ENCODE data around the gene GAB2. TPM values are rescaled to one million over a fixed set of nuclear protein-coding genes. Genes with fewer than 3 reads are reported as not detected.

GAB2 gene
- total RNA-seq, 4 donors from 2014 or later, result 39.6 to 57.3 (median 46.6) TPM

DNA sequence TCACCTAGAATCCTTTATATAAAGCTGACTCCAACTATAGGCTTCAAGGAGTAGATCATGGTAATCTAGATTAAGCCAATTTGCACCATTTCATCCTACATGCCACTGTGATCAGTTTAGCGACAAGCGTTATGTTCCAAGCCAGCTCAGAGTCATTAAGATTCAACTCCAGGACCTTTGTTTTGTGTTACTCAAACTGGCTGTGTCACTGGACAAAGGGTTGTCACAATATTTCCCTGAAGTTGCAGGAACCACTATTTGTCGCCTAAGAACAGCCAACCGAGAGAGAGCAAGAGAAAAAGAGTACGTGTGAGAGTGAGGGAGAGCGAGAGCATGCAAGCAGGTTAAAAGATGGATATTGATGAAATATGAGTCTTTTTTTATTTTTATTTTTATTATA lies 124.1 kb downstream of the GAB2 start:
- TF ChIP-seq, protein P1, sequence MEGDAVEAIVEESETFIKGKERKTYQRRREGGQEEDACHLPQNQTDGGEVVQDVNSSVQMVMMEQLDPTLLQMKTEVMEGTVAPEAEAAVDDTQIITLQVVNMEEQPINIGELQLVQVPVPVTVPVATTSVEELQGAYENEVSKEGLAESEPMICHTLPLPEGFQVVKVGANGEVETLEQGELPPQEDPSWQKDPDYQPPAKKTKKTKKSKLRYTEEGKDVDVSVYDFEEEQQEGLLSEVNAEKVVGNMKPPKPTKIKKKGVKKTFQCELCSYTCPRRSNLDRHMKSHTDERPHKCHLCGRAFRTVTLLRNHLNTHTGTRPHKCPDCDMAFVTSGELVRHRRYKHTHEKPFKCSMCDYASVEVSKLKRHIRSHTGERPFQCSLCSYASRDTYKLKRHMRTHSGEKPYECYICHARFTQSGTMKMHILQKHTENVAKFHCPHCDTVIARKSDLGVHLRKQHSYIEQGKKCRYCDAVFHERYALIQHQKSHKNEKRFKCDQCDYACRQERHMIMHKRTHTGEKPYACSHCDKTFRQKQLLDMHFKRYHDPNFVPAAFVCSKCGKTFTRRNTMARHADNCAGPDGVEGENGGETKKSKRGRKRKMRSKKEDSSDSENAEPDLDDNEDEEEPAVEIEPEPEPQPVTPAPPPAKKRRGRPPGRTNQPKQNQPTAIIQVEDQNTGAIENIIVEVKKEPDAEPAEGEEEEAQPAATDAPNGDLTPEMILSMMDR (IDR thresholded peaks at IDR 0.05), result no peak
- no peak for TF ChIP-seq EP300 (IDR thresholded peaks at IDR 0.05)
- no peak for TF ChIP-seq POLR2A (IDR thresholded peaks at IDR 0.05)

GRCh38 chr11:78292109-78292803 lies 125.4 kb downstream of the GAB2 start:
- Histone ChIP-seq H3K27ac (peak overlapping the region in 1 of 4 donors; percentile 0), H3K36me3 (no peaks in the 10 kb centered on the region), H3K27me3 (no peaks in the 10 kb centered on the region), H3K4me3 (no peak overlapping the region), H3K9me3 (peaks cover 0 to 11% (median 0%) of the 10 kb centered on the region in 4 donors), H3K4me1 (peaks cover 0 to 17% (median 5%) of the 10 kb centered on the region in 4 donors)
- DNase-seq (ENCODE audit: low spot score in 2 of 2), result no peak
- 68 to 73% methylated on average over 9 of the region's 9 CpGs for WGBS, 2 donors
- TF ChIP-seq, protein P1 (IDR thresholded peaks at IDR 0.05), result no peak
- TF ChIP-seq POLR2A (IDR thresholded peaks at IDR 0.05), result no peak
- TF ChIP-seq EP300 (IDR thresholded peaks at IDR 0.05), result peak in 1 of 2 donors; percentile 59

More for the DNA sequence above, 124.1 kb downstream of the GAB2 start:
- Histone ChIP-seq H3K4me1 (peaks cover 0 to 18% (median 5%) of the 10 kb centered on the region in 4 donors), H3K27me3 (no peaks in the 10 kb centered on the region), H3K4me3 (no peak overlapping the region), H3K36me3 (no peaks in the 10 kb centered on the region), H3K27ac (no peak overlapping the region), H3K9me3 (peaks cover 0 to 5% (median 0%) of the 10 kb centered on the region in 4 donors)
- 93 to 95% methylated on average over 6 of the region's 6 CpGs for WGBS, 2 donors
- DNase-seq (ENCODE audit: low spot score in 2 of 2), result no peak

GRCh38 chr11:78291503-78292108 lies 126.0 kb downstream of the GAB2 start:
- DNase-seq (ENCODE audit: low spot score in 2 of 2), result no peak
- Histone ChIP-seq H3K9me3 (peaks cover 0 to 11% (median 0%) of the 10 kb centered on the region in 4 donors), H3K27me3 (no peaks in the 10 kb centered on the region), H3K36me3 (no peaks in the 10 kb centered on the region), H3K27ac (peak overlapping the region in 1 of 4 donors; percentile 0), H3K4me1 (peaks cover 0 to 13% (median 4%) of the 10 kb centered on the region in 4 donors), H3K4me3 (no peak overlapping the region)
- whole genome bisulfite sequencing, 2 donors, result 89 to 98% methylated on average over 6 of the region's 6 CpGs
- TF ChIP-seq, protein P1 (IDR thresholded peaks at IDR 0.05), result no peak
- no peak for TF ChIP-seq POLR2A (IDR thresholded peaks at IDR 0.05)
- no peak for TF ChIP-seq EP300 (IDR thresholded peaks at IDR 0.05)

- Histone ChIP-seq H3K9me3 (peaks cover 0 to 11% (median 0%) of the 10 kb centered on the region in 4 donors), H3K4me3 (no peak overlapping the region), H3K4me1 (peaks cover 0 to 9% (median 3%) of the 10 kb centered on the region in 4 donors), H3K36me3 (no peaks in the 10 kb centered on the region), H3K27ac (peak overlapping the region in 2 of 4 donors; percentile 73 to 87), H3K27me3 (no peaks in the 10 kb centered on the region)
- 82 to 86% methylated on average over 6 of the region's 6 CpGs for WGBS, 2 donors
- no peak for TF ChIP-seq POLR2A (IDR thresholded peaks at IDR 0.05)
- peak; percentile 87 to 99 for TF ChIP-seq EP300 (IDR thresholded peaks at IDR 0.05)
- TF ChIP-seq, protein P1 (IDR thresholded peaks at IDR 0.05), result no peak
- peak in 1 of 2 donors; percentile 88 for DNase-seq (ENCODE audit: low spot score in 2 of 2)
These were observed 127.1 kb downstream of the GAB2 start for GRCh38 chr11:78290293-78291176.

Data from tibial nerve (tissue), 4 donors.